LNCaP clone FGC (cell line): Measurements from ENCODE around the gene CCDC201.

Source experiments
- DNase-seq: peaks from one replicate; pipeline ENCODE4 v3.0.0-alpha.2; 2011; ENCODE audit warnings: low read depth
- H3K4me3 ChIP-seq: 2 replicates; pipeline ENCODE4 v1.5.1; 2011; ENCODE audit warnings: mild to moderate bottlenecking, low read depth, low read length, control low read depth
- CTCF ChIP-seq: IDR thresholded peaks from 2 replicates; pipeline ENCODE4 v1.5.1; 2012; ENCODE audit warnings: mild to moderate bottlenecking; ENCODE audit not compliant: control insufficient read depth, insufficient read depth; ENCODE audit errors: extremely low read depth

CCDC201 gene

GRCh38 chr7:45874408-45875131 lies 1.7 kb upstream of the CCDC201 start:
- H3K4me3 ChIP-seq: no peak overlapping the region
- TF ChIP-seq CTCF: no peak
- DNase-seq: no peak

- no peak overlapping the region for H3K4me3 ChIP-seq
- TF ChIP-seq CTCF: no peak
- DNase-seq: no peak
Observed at GRCh38 chr7:45873355-45873754, 473 bp upstream of the CCDC201 start.

GRCh38 chr7:45872116-45873034 lies 507 bp downstream of the CCDC201 start:
- TF ChIP-seq CTCF: peak; percentile 49
- DNase-seq: no peak
- no peak overlapping the region for H3K4me3 ChIP-seq

GRCh38 chr7:45869426-45869825 lies 3.5 kb downstream of the CCDC201 start:
- TF ChIP-seq CTCF: no peak
- H3K4me3 ChIP-seq: no peak overlapping the region
- DNase-seq: no peak

- no peak overlapping the region for H3K4me3 ChIP-seq
- TF ChIP-seq CTCF: no peak
- DNase-seq: no peak
Observed at GRCh38 chr7:45867471-45867870, 5.4 kb downstream of the CCDC201 start.

GRCh38 chr7:45865594-45866410 lies 7.1 kb downstream of the CCDC201 start:
- TF ChIP-seq CTCF: no peak
- no peak overlapping the region for H3K4me3 ChIP-seq

More at GRCh38 chr7:45865594-45866410, 7.1 kb downstream of the CCDC201 start:
- no peak for DNase-seq
